Aorta (tissue), 5 donors: ENCODE data around the gene SEC23A. TPM values are rescaled to one million over a fixed set of nuclear protein-coding genes. Genes with fewer than 3 reads are reported as not detected.
"Not testable (repeated sequence)": the region's sequence is repeated elsewhere in the genome, so short reads cannot be mapped to it uniquely, and the experiment has no call there.

Experiments used
- ATAC-seq: fragments of 200-7000 bp; cut with Tn5 transposase; one replicate; pipeline ENCODE4 v1.9.1; 2022; ENCODE audit warnings: moderate library complexity; ENCODE audit not compliant: low FRiP score
- DNase-seq, 2 donors: peaks; one replicate each; pipeline ENCODE4 v3.0.0-alpha.2; 2020
- H3K27ac ChIP-seq, 2 donors: one replicate each; pipeline ENCODE4 v1.5.1; 2013; ENCODE audit warnings: low read length in 2 of 2, mild to moderate bottlenecking in 2 of 2, moderate library complexity in 2 of 2, control low read depth in 1 of 2, inconsistent platforms in 1 of 2, low read depth in 1 of 2
- H3K27me3 ChIP-seq, 2 donors: one replicate each; pipeline ENCODE4 v1.6.1; 2013; ENCODE audit warnings: control low read depth in 1 of 2, low read length in 1 of 2, mild to moderate bottlenecking in 1 of 2, moderate library complexity in 1 of 2; ENCODE audit not compliant: insufficient read depth in 2 of 2, control insufficient read depth in 1 of 2
- H3K36me3 ChIP-seq, 2 donors: one replicate each; pipeline ENCODE4 v1.6.1; 2013; ENCODE audit warnings: control low read depth in 1 of 2, low read length in 1 of 2, mild to moderate bottlenecking in 1 of 2; ENCODE audit not compliant: insufficient read depth in 2 of 2, control insufficient read depth in 1 of 2
- H3K4me1 ChIP-seq, 2 donors: one replicate each; pipeline ENCODE4 v1.6.1; 2013; ENCODE audit warnings: low read length in 2 of 2, control low read depth in 1 of 2, mild to moderate bottlenecking in 1 of 2, moderate library complexity in 1 of 2; ENCODE audit not compliant: insufficient read depth in 2 of 2, control insufficient read depth in 1 of 2
- H3K4me3 ChIP-seq, 2 donors: one replicate each; pipeline ENCODE4 v1.5.1; 2013; ENCODE audit warnings: low read length in 2 of 2, control low read depth in 1 of 2, mild to moderate bottlenecking in 1 of 2
- H3K9me3 ChIP-seq: one replicate; pipeline ENCODE4 v1.6.1; 2013; ENCODE audit warnings: mild to moderate bottlenecking, low read length; ENCODE audit not compliant: control insufficient read depth
- WGBS, 2 donors: extraction: QIAGEN DNeasy Blood & Tissue Kit; methylation state at CpG; one replicate each; pipeline ENCODE4 v1.1.7; 2013; 5-methylcytosine and 5-hydroxymethylcytosine counted together
- intact Hi-C, 2 donors: fragments of 100-400 bp; cut with DNase I; formaldehyde crosslinking; loops; one replicate each; pipeline versions ENCODE4 v1.14.2 to v1.15.0; 2022
- polyA plus RNA-seq, 2 donors: library from polyadenylated mRNA; stranded (reverse); fragments of 200-250 nt; gene quantifications; one replicate each; pipeline ENCODE4 v1.2.3, GENCODE V29; 2013
- total RNA-seq, 2 donors: library from RNA; stranded (reverse); fragmentation: NEBNext Ultra II Directional; extraction: Animal tissue kit (Norgen Biotek cat#: 25700); gene quantifications; one replicate each; pipeline ENCODE4 v1.2.1, GENCODE V29; 2021
- donor health status: healthy with polysubstance abuse.
- donor health status: Bipolar disorder and iron deficiency.
- donor health status: DM: no; HTN: no; CAD: no.
- donor health status: DM: no; HTN: no; CAD: no.
- donor health status: DM: yes; HTN: yes; CAD: no.

Gene SEC23A
- total and polyA plus RNA-seq, 4 donors: 42.6 to 172 (median 99.7) TPM

DNA sequence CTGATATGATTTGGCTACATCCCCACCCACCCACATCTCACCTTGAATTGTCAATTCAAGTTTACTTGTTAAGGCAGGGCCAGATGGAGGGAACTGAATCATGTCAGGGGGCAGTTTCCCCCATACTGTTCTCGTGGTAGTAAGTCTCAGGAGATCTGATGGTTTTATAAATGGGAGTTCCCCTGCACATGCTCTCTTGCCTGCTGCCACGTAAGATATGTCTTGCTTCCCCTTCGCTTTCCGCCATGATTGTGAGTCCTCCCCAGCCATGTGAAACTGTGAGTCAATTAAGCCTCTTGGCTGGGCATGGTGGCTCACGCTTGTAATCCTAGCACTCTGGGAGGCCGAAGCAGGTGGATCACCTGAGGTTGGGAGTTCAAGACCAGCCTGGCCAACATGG lies 57.1 kb downstream of the SEC23A start:
- intact Hi-C loops, H3K4me1 ChIP-seq, H3K27ac ChIP-seq, ATAC-seq, H3K36me3 ChIP-seq, DNase-seq, H3K9me3 ChIP-seq, H3K4me3 ChIP-seq, H3K27me3 ChIP-seq: not testable (repeated sequence)
- 92 to 93% methylated on average over 6 of the region's 6 CpGs for WGBS, 2 donors

- Histone ChIP-seq H3K27me3 (no peaks in the 10 kb centered on the region), H3K27ac (no peak overlapping the region), H3K4me3 (no peak overlapping the region), H3K9me3 (no peaks in the 10 kb centered on the region), H3K36me3 (peaks cover 3 to 9% of the 10 kb centered on the region in 2 donors), H3K4me1 (no peaks in the 10 kb centered on the region)
- 67 to 76% methylated on average over 1 of the region's 1 CpG for WGBS, 2 donors
- no peak for ATAC-seq
- no peak for DNase-seq
- intact Hi-C loops: no loop called here
These were observed 59.6 kb downstream of the SEC23A start for GRCh38 chr14:39043352-39043943.

DNA sequence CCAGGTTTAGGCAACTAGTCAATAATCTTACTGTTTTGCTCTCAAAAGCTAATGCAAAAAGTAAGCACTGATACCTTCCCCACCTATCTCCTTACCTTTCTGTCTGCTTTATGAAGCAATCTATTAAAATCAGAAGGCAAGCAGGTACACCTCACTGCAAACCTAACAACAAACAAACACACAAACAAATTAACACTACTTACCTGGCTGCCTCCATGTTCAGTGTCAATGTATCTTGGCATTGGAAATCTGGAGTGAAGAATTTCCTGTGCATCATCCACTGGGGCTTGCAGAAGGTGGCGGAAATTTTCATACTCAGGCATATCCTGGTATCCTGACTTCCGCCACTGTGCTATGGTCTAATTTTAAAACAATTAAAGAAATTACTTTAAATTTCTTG lies 62.5 kb downstream of the SEC23A start:
- Histone ChIP-seq H3K4me3 (no peak overlapping the region), H3K36me3 (peaks cover 0 to 8% of the 10 kb centered on the region in 2 donors), H3K27me3 (no peaks in the 10 kb centered on the region), H3K9me3 (no peaks in the 10 kb centered on the region), H3K27ac (no peak overlapping the region), H3K4me1 (no peaks in the 10 kb centered on the region)
- DNase-seq (no peak), ATAC-seq (no peak)
- WGBS, 2 donors: 96 to 97% methylated on average over 2 of the region's 2 CpGs
- intact Hi-C loops: no loop called here

GRCh38 chr14:39038542-39038941 lies 64.5 kb downstream of the SEC23A start:
- no peaks in the 10 kb centered on the region for H3K9me3 ChIP-seq
- H3K4me1 ChIP-seq: no peaks in the 10 kb centered on the region
- intact Hi-C loops: no loop called here
- DNase-seq: no peak
- no peak overlapping the region for H3K27ac ChIP-seq
- no peak overlapping the region for H3K4me3 ChIP-seq
- H3K36me3 ChIP-seq: peaks cover 0 to 6% of the 10 kb centered on the region in 2 donors
- no peak for ATAC-seq
- no peaks in the 10 kb centered on the region for H3K27me3 ChIP-seq
- 91 to 96% methylated on average over 2 of the region's 2 CpGs for WGBS, 2 donors

DNA sequence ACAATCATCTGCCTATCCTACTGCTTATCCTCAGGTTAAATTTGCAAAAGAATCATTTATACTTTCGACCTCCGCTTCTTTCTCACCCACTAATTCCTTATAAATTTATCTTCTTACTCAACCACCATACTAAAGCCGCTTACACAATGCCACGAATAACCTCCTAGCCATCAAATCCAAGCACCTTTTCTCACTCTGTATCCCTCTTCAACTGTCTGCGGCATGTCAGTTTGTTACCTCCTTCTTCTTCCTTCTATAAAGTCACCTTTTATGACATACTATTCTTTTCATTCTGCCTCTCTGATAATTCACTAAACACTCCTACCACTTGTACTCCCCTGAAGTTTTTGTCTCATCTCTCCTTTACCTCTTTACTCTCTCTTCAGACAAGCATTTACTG lies 66.3 kb downstream of the SEC23A start:
- Histone ChIP-seq H3K36me3 (peaks cover 0 to 4% of the 10 kb centered on the region in 2 donors), H3K27ac (no peak overlapping the region), H3K4me1 (no peaks in the 10 kb centered on the region), H3K4me3 (no peak overlapping the region), H3K27me3 (no peaks in the 10 kb centered on the region), H3K9me3 (no peaks in the 10 kb centered on the region)
- ATAC-seq (no peak), DNase-seq (no peak)
- intact Hi-C loops: no loop called here
- WGBS, 2 donors: 96% methylated on average over 5 of the region's 5 CpGs

DNA sequence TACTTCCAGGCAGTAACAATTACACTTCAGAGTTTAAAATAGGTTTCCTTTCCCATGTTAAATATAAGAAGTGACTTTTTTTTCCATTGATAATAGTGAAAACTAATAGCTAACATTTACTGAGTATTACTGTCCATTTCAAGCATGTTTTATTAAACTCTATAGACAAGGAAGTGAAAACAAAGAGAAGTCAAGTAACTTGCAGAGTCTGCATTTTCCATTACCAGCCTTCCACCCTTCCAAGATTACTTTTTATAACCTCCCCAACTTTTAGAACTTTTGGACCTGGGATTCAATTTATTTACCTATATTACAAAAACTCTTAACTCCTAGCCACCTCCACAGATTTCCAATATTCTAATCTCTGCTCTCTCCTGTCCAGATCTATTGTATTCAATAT lies 67.7 kb downstream of the SEC23A start:
- ATAC-seq (no peak), DNase-seq (no peak)
- intact Hi-C loops: no loop called here
- Histone ChIP-seq H3K36me3 (peaks cover 0 to 4% of the 10 kb centered on the region in 2 donors), H3K27me3 (no peaks in the 10 kb centered on the region), H3K4me1 (no peaks in the 10 kb centered on the region), H3K27ac (no peak overlapping the region), H3K4me3 (no peak overlapping the region), H3K9me3 (no peaks in the 10 kb centered on the region)

GRCh38 chr14:39034481-39035296 lies 68.3 kb downstream of the SEC23A start:
- H3K9me3 ChIP-seq: no peaks in the 10 kb centered on the region
- WGBS, 2 donors: 50 to 54% methylated on average over 3 of the region's 3 CpGs
- DNase-seq: no peak
- no peak overlapping the region for H3K4me3 ChIP-seq
- peaks cover 0 to 4% of the 10 kb centered on the region in 2 donors for H3K36me3 ChIP-seq
- no peak for ATAC-seq
- no peaks in the 10 kb centered on the region for H3K27me3 ChIP-seq
- no peaks in the 10 kb centered on the region for H3K4me1 ChIP-seq
- H3K27ac ChIP-seq: no peak overlapping the region
- intact Hi-C loops: no loop called here

GRCh38 chr14:39033371-39033770 lies 69.7 kb downstream of the SEC23A start:
- DNase-seq (no peak), ATAC-seq (no peak)
- Histone ChIP-seq H3K4me3 (no peak overlapping the region), H3K27ac (no peak overlapping the region), H3K9me3 (no peaks in the 10 kb centered on the region), H3K27me3 (no peaks in the 10 kb centered on the region), H3K36me3 (peaks cover 0 to under 1% of the 10 kb centered on the region in 2 donors), H3K4me1 (no peaks in the 10 kb centered on the region)
- 81 to 90% methylated on average over 4 of the region's 4 CpGs for WGBS, 2 donors
- intact Hi-C loops: no loop called here

DNA sequence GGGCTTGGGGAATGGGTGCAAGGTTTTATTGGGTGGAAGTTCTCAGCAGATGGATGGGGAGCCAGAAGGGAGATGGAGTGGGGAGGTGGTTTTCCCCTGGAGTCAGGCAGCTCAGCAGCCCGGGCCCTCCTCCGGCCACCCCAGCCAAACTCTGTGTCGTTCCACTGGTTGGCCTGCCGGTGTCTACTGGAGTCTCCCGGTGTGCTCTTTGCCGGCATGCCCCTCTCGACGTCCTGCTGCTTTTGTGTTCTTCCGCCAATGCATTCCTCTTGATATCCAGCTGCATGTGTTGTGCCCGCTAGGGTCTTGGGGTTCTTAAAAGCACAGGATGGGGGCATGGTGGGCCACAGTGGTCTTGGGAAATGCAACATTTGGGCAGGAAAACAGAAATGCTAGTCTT lies 72.8 kb downstream of the SEC23A start:
- WGBS, 2 donors: 93 to 96% methylated on average over 10 of the region's 10 CpGs
- H3K27ac ChIP-seq: no peak overlapping the region
- intact Hi-C loops: no loop called here
- no peak for ATAC-seq
- H3K4me1 ChIP-seq: no peaks in the 10 kb centered on the region
- no peak for DNase-seq
- no peaks in the 10 kb centered on the region for H3K9me3 ChIP-seq
- H3K36me3 ChIP-seq: no peaks in the 10 kb centered on the region
- no peaks in the 10 kb centered on the region for H3K27me3 ChIP-seq
- no peak overlapping the region for H3K4me3 ChIP-seq
